ENCODE measurements around the gene MICAL2. TPM values are rescaled to one million over a fixed set of nuclear protein-coding genes. Genes with fewer than 3 reads are reported as not detected.

The MICAL2 gene, protein sequence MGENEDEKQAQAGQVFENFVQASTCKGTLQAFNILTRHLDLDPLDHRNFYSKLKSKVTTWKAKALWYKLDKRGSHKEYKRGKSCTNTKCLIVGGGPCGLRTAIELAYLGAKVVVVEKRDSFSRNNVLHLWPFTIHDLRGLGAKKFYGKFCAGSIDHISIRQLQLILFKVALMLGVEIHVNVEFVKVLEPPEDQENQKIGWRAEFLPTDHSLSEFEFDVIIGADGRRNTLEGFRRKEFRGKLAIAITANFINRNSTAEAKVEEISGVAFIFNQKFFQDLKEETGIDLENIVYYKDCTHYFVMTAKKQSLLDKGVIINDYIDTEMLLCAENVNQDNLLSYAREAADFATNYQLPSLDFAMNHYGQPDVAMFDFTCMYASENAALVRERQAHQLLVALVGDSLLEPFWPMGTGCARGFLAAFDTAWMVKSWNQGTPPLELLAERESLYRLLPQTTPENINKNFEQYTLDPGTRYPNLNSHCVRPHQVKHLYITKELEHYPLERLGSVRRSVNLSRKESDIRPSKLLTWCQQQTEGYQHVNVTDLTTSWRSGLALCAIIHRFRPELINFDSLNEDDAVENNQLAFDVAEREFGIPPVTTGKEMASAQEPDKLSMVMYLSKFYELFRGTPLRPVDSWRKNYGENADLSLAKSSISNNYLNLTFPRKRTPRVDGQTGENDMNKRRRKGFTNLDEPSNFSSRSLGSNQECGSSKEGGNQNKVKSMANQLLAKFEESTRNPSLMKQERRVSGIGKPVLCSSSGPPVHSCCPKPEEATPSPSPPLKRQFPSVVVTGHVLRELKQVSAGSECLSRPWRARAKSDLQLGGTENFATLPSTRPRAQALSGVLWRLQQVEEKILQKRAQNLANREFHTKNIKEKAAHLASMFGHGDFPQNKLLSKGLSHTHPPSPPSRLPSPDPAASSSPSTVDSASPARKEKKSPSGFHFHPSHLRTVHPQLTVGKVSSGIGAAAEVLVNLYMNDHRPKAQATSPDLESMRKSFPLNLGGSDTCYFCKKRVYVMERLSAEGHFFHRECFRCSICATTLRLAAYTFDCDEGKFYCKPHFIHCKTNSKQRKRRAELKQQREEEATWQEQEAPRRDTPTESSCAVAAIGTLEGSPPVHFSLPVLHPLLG
- total RNA-seq (42.5 TPM), polyA plus RNA-seq (44.1 TPM)

DNA sequence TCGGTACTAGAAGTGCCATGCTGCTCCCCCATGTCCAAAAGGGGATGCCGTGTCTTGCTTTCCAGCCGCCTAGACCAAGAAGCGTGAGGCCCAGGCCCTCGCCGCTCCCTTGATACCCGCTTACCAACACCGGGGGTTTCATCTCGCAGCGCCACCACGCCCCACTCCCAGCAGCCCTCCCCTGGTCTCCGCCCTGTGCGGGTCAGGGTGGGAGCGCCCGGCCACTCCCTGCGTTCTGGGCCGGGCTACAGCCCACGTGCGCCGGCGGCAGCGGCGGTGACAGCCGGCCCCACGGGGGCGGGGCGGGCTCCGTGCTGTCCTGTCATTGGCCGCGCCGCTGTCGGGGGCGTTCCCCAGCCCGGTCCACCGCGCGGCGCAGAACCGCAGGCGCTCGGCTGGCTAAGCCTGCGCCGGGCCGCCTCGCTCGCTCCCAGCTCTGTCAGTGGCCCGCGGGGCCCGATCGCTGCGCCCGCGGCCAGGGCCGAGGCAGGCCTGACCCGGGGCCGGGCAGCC is at the start of gene MICAL2:
MICAL2 (plus strand) TSS at position 390 of the 513 bp plus-strand sequence. CDS start 51,566 bp downstream, outside the sequence.
- WGBS, result under 1% methylated on average over 56 of the region's 56 CpGs
- Histone ChIP-seq H3K27ac (ENCODE audit: low read depth) (peak within 1 kb of the TSS; percentile 68), H3K36me3 (ENCODE audit: insufficient read depth) (no peaks in the 10 kb centered on the region), H3K4me1 (ENCODE audit: insufficient read depth) (no peaks in the 10 kb centered on the region), H3K4me3 (ENCODE audit: low read depth, low read length) (peak within 1 kb of the TSS; percentile 82)
- peak; percentile 62 for DNase-seq (ENCODE audit: extremely low spot score)

GRCh38 chr11:12061851-12062560 is 48.4 kb upstream of the MICAL2 start:
- Histone ChIP-seq H3K4me1 (ENCODE audit: insufficient read depth) (no peaks in the 10 kb centered on the region), H3K27ac (ENCODE audit: low read depth) (no peak overlapping the region), H3K4me3 (ENCODE audit: low read depth, low read length) (no peak overlapping the region), H3K36me3 (ENCODE audit: insufficient read depth) (no peaks in the 10 kb centered on the region)
- 73% methylated on average over 9 of the region's 9 CpGs for WGBS
- DNase-seq (ENCODE audit: extremely low spot score), result no peak

- no peaks in the 10 kb centered on the region for H3K36me3 ChIP-seq (ENCODE audit: insufficient read depth)
- H3K4me1 ChIP-seq (ENCODE audit: insufficient read depth), result no peaks in the 10 kb centered on the region
- no peak overlapping the region for H3K4me3 ChIP-seq (ENCODE audit: low read depth, low read length)
- 91% methylated on average over 2 of the region's 2 CpGs for WGBS
- no peak overlapping the region for H3K27ac ChIP-seq (ENCODE audit: low read depth)
- no peak for DNase-seq (ENCODE audit: extremely low spot score)
These were observed 47.1 kb upstream of the MICAL2 start for GRCh38 chr11:12063251-12063650.

GRCh38 chr11:12064136-12064953 is 46.0 kb upstream of the MICAL2 start:
- DNase-seq (ENCODE audit: extremely low spot score), result no peak
- no peak overlapping the region for H3K27ac ChIP-seq (ENCODE audit: low read depth)
- H3K4me1 ChIP-seq (ENCODE audit: insufficient read depth), result no peaks in the 10 kb centered on the region
- no peaks in the 10 kb centered on the region for H3K36me3 ChIP-seq (ENCODE audit: insufficient read depth)
- no peak overlapping the region for H3K4me3 ChIP-seq (ENCODE audit: low read depth, low read length)
- WGBS, result 88% methylated on average over 7 of the region's 7 CpGs

DNA sequence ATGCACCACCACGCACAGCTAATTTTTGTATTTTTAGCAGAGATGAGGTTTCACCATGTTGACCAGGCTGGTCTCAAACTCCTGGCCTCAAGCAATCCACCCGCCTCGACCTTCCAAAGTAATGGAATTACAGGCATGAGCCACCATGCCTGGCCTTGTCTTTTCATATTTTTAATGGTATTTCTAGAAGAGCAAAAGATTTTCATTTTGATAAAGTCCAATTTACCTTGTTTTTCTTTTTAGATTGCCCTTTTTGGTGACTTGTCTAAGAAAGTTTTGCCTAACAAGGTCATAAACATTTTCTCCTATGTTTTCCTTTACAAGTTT is 45.5 kb upstream of the MICAL2 start:
- no peak for DNase-seq (ENCODE audit: extremely low spot score)
- no peaks in the 10 kb centered on the region for H3K4me1 ChIP-seq (ENCODE audit: insufficient read depth)
- 96% methylated on average over 3 of the region's 3 CpGs for WGBS
- H3K36me3 ChIP-seq (ENCODE audit: insufficient read depth), result no peaks in the 10 kb centered on the region
- H3K4me3 ChIP-seq (ENCODE audit: low read depth, low read length), result no peak overlapping the region
- no peak overlapping the region for H3K27ac ChIP-seq (ENCODE audit: low read depth)

GRCh38 chr11:12066056-12066798 is 44.2 kb upstream of the MICAL2 start:
- H3K4me1 ChIP-seq (ENCODE audit: insufficient read depth), result no peaks in the 10 kb centered on the region
- DNase-seq (ENCODE audit: extremely low spot score), result no peak
- no peaks in the 10 kb centered on the region for H3K36me3 ChIP-seq (ENCODE audit: insufficient read depth)
- peak overlapping the region; percentile 43 for H3K27ac ChIP-seq (ENCODE audit: low read depth)
- H3K4me3 ChIP-seq (ENCODE audit: low read depth, low read length), result no peak overlapping the region
- WGBS, result 78% methylated on average over 7 of the region's 7 CpGs

DNA sequence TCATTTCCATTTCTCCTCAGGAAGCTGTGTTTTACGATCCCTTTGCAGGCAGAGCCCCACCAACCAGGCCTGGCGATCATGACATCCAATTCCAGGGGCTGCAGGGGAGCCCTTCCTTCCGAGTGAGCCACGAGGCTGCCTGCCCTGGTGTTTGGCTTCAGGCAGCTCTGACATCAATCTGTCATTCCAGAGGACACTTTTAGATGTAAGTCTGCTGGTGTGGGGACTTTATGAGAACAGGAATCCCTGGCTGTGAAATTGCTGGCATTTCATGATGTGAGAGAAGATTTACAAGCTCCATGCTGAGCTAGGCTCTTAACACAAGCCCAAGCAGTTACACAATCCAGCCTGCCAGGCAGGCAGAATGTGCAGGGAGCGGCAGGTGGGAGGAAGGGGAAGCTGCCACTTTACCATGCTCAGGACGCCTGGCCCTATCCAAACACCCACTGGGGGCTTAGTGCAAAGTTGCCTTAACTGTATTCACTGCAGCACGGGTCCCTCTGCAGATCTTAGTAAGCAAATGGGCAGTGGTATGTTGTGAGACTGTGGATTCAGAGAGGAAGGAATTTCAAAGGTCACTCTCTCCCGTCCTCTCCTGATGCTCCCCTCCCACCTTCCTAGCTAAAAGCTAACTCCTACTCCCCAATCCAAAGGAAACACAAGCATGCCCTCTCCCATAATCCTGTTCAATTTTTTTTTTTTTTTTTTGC is 43.4 kb upstream of the MICAL2 start:
- H3K36me3 ChIP-seq (ENCODE audit: insufficient read depth), result no peaks in the 10 kb centered on the region
- DNase-seq (ENCODE audit: extremely low spot score), result peak; percentile 58
- 29% methylated on average over 8 of the region's 8 CpGs for WGBS
- no peak overlapping the region for H3K4me3 ChIP-seq (ENCODE audit: low read depth, low read length)
- H3K4me1 ChIP-seq (ENCODE audit: insufficient read depth), result no peaks in the 10 kb centered on the region
- H3K27ac ChIP-seq (ENCODE audit: low read depth), result peak overlapping the region; percentile 69

DNA sequence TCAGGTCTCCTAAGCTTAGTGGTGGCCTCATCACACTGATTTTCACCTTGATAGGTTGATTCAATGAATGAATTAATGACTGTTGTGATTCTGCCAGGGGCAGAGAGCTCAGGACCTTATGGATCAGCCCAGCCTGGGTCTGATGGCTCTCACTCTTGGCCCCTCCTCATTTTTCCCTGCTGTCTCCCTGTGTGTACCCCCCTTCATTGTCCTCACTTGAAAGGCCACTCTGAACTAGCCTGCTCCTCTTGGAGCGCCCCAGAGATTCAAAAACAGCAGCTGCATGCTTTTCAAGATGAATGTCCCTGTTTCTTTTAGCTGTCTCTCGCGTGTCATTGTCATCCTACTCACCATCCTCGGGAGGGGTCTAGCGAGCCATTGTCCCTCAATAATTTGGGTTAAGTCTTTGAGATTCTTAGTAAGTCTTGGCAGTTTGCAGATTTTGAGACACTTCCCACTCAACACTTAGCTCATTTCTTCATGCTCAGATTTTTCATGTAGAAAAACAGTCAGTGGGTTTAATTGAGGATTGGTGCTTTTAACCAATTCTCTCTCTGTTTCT is 42.5 kb upstream of the MICAL2 start:
- peak overlapping the region; percentile 71 for H3K27ac ChIP-seq (ENCODE audit: low read depth)
- WGBS, result 92% methylated on average over 5 of the region's 5 CpGs

DNA sequence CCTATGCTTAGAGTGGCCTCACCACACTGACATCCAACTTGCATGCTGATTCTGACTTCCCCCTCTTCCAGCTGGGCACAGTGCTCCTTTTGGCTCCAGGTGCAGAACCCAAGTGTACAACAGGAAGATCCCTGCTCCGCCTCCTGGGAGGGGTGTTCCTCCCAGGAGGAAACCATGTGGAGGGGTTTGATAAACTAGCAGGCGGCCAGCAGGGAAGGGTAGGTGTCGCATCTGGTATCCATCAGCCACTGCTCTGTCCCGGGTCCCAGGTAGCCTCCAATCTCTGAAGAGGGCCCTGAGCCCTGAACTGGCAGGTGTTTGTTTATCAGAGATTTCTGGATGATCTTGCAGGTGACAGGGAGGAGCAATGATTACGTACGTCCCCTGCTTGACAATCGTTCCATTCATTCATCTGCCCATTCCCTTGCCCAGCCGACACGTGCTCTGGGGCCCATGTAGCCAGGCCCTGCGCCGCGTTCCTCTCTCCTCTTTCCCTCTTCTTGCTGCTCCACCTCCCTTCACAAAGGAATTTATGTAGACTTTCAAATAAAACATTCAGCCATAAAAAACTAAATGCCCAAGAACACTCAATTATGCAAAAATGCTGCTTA is 41.2 kb upstream of the MICAL2 start:
- no peaks in the 10 kb centered on the region for H3K36me3 ChIP-seq (ENCODE audit: insufficient read depth)
- H3K4me1 ChIP-seq (ENCODE audit: insufficient read depth), result no peaks in the 10 kb centered on the region
- no peak for DNase-seq (ENCODE audit: extremely low spot score)
- 88% methylated on average over 12 of the region's 12 CpGs for WGBS
- no peak overlapping the region for H3K27ac ChIP-seq (ENCODE audit: low read depth)
- H3K4me3 ChIP-seq (ENCODE audit: low read depth, low read length), result no peak overlapping the region

More for the DNA sequence above, 42.5 kb upstream of the MICAL2 start:
- no peak for DNase-seq (ENCODE audit: extremely low spot score)
- Histone ChIP-seq H3K36me3 (ENCODE audit: insufficient read depth) (no peaks in the 10 kb centered on the region), H3K4me3 (ENCODE audit: low read depth, low read length) (no peak overlapping the region), H3K4me1 (ENCODE audit: insufficient read depth) (no peaks in the 10 kb centered on the region)

DNA sequence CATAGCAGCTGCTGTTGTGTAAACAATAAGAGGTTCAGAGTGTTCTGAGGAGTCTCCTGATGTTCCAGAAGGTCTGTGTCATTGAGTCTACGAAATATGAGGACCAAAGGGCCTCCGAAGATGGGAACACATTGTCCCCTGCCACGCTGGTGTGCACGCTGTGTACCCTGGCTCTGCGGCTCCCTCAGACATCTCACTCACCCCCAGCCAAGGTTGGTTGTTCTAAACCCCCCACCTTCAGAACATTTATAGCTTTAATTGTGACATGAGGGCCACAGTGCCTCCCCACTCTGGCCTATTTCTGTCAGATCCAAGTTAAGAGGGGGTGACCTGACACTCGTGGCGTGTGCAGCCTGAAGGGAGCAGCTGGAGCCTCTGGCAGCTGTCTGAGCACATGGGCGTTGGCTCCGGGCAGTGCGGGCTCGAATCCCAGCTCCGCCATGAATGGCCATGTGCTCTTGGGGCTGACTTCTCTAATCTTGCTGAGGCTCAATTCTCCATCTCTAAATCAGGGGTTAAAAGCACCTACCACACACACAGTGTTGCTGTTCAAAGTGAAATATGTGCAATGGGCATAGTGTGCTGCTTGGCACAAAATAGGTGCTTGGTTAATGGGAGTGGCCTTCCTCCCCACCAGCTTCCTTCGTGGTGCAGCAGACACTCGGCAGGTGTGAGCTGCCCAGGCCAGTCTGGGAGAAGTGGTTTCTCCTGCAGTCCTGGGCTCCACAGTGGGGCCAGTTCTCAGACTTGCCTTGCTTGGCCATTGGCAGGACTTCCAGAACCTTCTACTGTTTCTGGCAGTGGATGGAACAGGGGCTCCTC is 39.7 kb upstream of the MICAL2 start:
- H3K27ac ChIP-seq (ENCODE audit: low read depth), result peak overlapping the region; percentile 13
- no peaks in the 10 kb centered on the region for H3K36me3 ChIP-seq (ENCODE audit: insufficient read depth)
- DNase-seq (ENCODE audit: extremely low spot score), result no peak
- no peaks in the 10 kb centered on the region for H3K4me1 ChIP-seq (ENCODE audit: insufficient read depth)
- WGBS, result 82% methylated on average over 14 of the region's 14 CpGs
- no peak overlapping the region for H3K4me3 ChIP-seq (ENCODE audit: low read depth, low read length)
